ENCODE data around the gene SUGCT. TPM values are rescaled to one million over a fixed set of nuclear protein-coding genes. Genes with fewer than 3 reads are reported as not detected.

SUGCT gene
- total and polyA plus RNA-seq, 2 of the 13 experiments (the other 11 are each of a cell fraction or from before 2014, with no cell fraction given), result 10.1 to 22.2 TPM

DNA sequence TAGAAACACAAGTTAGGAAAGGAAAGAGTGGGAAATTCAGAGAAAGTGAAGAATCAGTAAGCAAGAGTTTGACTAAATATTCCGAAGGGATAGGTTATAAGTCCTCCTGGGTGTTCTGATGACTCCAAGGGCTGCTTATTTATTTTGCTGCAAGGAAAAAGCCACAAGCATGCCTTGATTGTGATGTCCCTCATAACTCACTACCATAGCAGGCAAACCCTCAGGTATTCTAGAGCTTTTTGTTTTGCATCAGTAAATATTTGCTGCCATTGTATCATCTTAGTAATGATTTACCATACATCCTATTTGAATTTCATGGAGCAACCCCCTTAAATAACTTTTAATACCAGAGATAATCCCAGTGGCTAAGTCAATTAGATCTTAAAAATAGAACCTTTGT is 688.1 kb downstream of the SUGCT start:
- Histone ChIP-seq H3K79me2 (ENCODE audit: insufficient read depth, low read length) (no peaks in the 10 kb centered on the region), H4K20me1 (ENCODE audit: insufficient read depth, low read length) (no peaks in the 10 kb centered on the region), H2AFZ (ENCODE audit: low read length) (no peak overlapping the region), H3K9ac (ENCODE audit: insufficient read depth, low read depth, low read length) (no peak overlapping the region), H3K27ac (ENCODE audit: extremely low read length, insufficient read depth, low read length) (no peak overlapping the region), H3K9me3 (ENCODE audit: low read length) (no peaks in the 10 kb centered on the region), H3K4me3 (replicated peaks in 1 of 3; ENCODE audit: insufficient read depth in 1 of 3, low read depth in 2 of 3, low read length in 3 of 3) (no peak overlapping the region), H3K27me3 (ENCODE audit: control insufficient read depth in 1 of 2, insufficient read depth in 2 of 2, low read length in 2 of 2) (no peaks in the 10 kb centered on the region), H3K4me2 (ENCODE audit: low read depth, low read length) (no peak overlapping the region), H3K4me1 (ENCODE audit: insufficient read depth, low read length) (peaks cover 15% of the 10 kb centered on the region), H3K36me3 (replicated peaks in 1 of 2; ENCODE audit: control insufficient read depth in 1 of 2, insufficient read depth in 2 of 2, low read length in 2 of 2) (no peaks in the 10 kb centered on the region)
- in situ Hi-C loops (cut with HindIII; ENCODE audit: extremely low pct_ligation_motif_present, low pct_unique_long_range_greater_than_20kb), result no loop called here
- TF ChIP-seq, protein P1, sequence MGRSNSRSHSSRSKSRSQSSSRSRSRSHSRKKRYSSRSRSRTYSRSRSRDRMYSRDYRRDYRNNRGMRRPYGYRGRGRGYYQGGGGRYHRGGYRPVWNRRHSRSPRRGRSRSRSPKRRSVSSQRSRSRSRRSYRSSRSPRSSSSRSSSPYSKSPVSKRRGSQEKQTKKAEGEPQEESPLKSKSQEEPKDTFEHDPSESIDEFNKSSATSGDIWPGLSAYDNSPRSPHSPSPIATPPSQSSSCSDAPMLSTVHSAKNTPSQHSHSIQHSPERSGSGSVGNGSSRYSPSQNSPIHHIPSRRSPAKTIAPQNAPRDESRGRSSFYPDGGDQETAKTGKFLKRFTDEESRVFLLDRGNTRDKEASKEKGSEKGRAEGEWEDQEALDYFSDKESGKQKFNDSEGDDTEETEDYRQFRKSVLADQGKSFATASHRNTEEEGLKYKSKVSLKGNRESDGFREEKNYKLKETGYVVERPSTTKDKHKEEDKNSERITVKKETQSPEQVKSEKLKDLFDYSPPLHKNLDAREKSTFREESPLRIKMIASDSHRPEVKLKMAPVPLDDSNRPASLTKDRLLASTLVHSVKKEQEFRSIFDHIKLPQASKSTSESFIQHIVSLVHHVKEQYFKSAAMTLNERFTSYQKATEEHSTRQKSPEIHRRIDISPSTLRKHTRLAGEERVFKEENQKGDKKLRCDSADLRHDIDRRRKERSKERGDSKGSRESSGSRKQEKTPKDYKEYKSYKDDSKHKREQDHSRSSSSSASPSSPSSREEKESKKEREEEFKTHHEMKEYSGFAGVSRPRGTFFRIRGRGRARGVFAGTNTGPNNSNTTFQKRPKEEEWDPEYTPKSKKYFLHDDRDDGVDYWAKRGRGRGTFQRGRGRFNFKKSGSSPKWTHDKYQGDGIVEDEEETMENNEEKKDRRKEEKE (IDR thresholded peaks at IDR 0.05), result no peak
- no peak for TF ChIP-seq KLF16 (CRISPR knock-in tag; IDR thresholded peaks at IDR 0.05)
- ChIA-PET CTCF (ENCODE audit: low intra/inter-chr PET ratio, low total read pairs) (no interaction called here), POLR2A (no interaction called here)
- no peak for DNase-seq (ENCODE audit: low spot score)
- FAIRE-seq, result no peak
- no peak for ATAC-seq
- intact Hi-C loops (cut with micrococcal nuclease; ENCODE audit: unreplicated experiment), result no loop called here
- no TSS peak for BruUV-seq (replicated peaks)
- WGBS (ENCODE audit: low lambda C conversion rate), result 68% methylated on average over 1 of the region's 1 CpG

DNA sequence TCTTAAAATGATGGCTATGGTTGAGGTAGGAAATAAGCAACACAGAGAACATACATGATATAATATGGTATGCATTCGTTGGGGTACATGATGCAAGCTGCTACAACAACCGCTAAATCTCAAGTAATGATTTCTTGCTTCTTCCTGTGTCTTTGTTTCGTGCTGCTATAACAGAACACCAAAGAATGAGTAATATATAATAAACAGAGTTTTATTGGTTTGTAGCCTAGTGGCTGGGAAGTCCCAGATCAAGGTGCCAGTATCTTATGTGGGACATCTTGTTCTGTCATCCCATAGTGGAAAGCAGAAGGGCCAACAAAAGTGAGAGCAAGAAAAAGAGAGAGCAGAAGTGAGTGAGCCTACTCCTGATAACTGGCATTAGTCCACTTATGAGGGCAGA is 689.7 kb downstream of the SUGCT start:
- Histone ChIP-seq H3K27me3 (ENCODE audit: control insufficient read depth in 1 of 2, insufficient read depth in 2 of 2, low read length in 2 of 2) (no peaks in the 10 kb centered on the region), H3K36me3 (replicated peaks in 1 of 2; ENCODE audit: control insufficient read depth in 1 of 2, insufficient read depth in 2 of 2, low read length in 2 of 2) (no peaks in the 10 kb centered on the region), H2AFZ (ENCODE audit: low read length) (no peak overlapping the region), H3K4me3 (replicated peaks in 1 of 3; ENCODE audit: insufficient read depth in 1 of 3, low read depth in 2 of 3, low read length in 3 of 3) (no peak overlapping the region), H3K4me1 (ENCODE audit: insufficient read depth, low read length) (peaks cover 15% of the 10 kb centered on the region), H3K9me3 (ENCODE audit: low read length) (no peaks in the 10 kb centered on the region), H3K27ac (ENCODE audit: extremely low read length, insufficient read depth, low read length) (no peak overlapping the region), H3K9ac (ENCODE audit: insufficient read depth, low read depth, low read length) (no peak overlapping the region), H3K79me2 (ENCODE audit: insufficient read depth, low read length) (no peaks in the 10 kb centered on the region), H3K4me2 (ENCODE audit: low read depth, low read length) (no peak overlapping the region), H4K20me1 (ENCODE audit: insufficient read depth, low read length) (no peaks in the 10 kb centered on the region)
- BruUV-seq (replicated peaks), result no TSS peak
- no peak for FAIRE-seq
- TF ChIP-seq TBL1XR1 (IDR thresholded peaks at IDR 0.05; ENCODE audit: borderline replicate concordance, low read length, partially characterized antibody), result no peak
- no peak for TF ChIP-seq ZNF776 (CRISPR knock-in tag; IDR thresholded peaks at IDR 0.05)
- no peak for TF ChIP-seq KLF16 (CRISPR knock-in tag; IDR thresholded peaks at IDR 0.05)
- TF ChIP-seq, protein P2, sequence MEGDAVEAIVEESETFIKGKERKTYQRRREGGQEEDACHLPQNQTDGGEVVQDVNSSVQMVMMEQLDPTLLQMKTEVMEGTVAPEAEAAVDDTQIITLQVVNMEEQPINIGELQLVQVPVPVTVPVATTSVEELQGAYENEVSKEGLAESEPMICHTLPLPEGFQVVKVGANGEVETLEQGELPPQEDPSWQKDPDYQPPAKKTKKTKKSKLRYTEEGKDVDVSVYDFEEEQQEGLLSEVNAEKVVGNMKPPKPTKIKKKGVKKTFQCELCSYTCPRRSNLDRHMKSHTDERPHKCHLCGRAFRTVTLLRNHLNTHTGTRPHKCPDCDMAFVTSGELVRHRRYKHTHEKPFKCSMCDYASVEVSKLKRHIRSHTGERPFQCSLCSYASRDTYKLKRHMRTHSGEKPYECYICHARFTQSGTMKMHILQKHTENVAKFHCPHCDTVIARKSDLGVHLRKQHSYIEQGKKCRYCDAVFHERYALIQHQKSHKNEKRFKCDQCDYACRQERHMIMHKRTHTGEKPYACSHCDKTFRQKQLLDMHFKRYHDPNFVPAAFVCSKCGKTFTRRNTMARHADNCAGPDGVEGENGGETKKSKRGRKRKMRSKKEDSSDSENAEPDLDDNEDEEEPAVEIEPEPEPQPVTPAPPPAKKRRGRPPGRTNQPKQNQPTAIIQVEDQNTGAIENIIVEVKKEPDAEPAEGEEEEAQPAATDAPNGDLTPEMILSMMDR (CRISPR knock-in tag; IDR thresholded peaks at IDR 0.05), result no peak
- no peak for TF ChIP-seq ZNF331 (CRISPR knock-in tag; IDR thresholded peaks at IDR 0.05)
- no peak for TF ChIP-seq ZNF883 (CRISPR knock-in tag; IDR thresholded peaks at IDR 0.05; ENCODE audit: not compliant biosample characterization)
- no peak for TF ChIP-seq AHR (CRISPR knock-in tag; IDR thresholded peaks at IDR 0.05)
- TF ChIP-seq NFIC (IDR thresholded peaks at IDR 0.05; ENCODE audit: low read length), result no peak
- no peak for TF ChIP-seq ZNF652 (CRISPR knock-in tag; IDR thresholded peaks at IDR 0.05; ENCODE audit: borderline replicate concordance, low read depth)
- no peak for TF ChIP-seq ZNF33A (CRISPR knock-in tag; IDR thresholded peaks at IDR 0.05; ENCODE audit: borderline replicate concordance)
- no peak for TF ChIP-seq NKX3-1 (CRISPR knock-in tag; IDR thresholded peaks at IDR 0.05)
- no peak for TF ChIP-seq ZFP90 (CRISPR knock-in tag; IDR thresholded peaks at IDR 0.05; ENCODE audit: borderline replicate concordance)
- in situ Hi-C loops (cut with HindIII; ENCODE audit: extremely low pct_ligation_motif_present, low pct_unique_long_range_greater_than_20kb) (no loop called here), intact Hi-C loops (cut with micrococcal nuclease; ENCODE audit: unreplicated experiment) (no loop called here)
- no peak for DNase-seq (ENCODE audit: low spot score)
- 81% methylated on average over 3 of the region's 3 CpGs for WGBS (ENCODE audit: low lambda C conversion rate)
- no peak for ATAC-seq
- ChIA-PET POLR2A (no interaction called here), CTCF (ENCODE audit: low intra/inter-chr PET ratio, low total read pairs) (no interaction called here)
